Caco-2 (cell line): ENCODE data around the gene PTK7. TPM values are rescaled to one million over a fixed set of nuclear protein-coding genes. Genes with fewer than 3 reads are reported as not detected.

Experiments used
- BruUV-seq: library from RNA; stranded (reverse); fragments of 400-500 nt; replicated peaks from 2 replicates; lab custom pipeline; 2021; lab: Mats Ljungman, UMichigan
- CTCF ChIA-PET: fragments of 300-600 bp; sonication (Branson Sonifier 250); formaldehyde crosslinking; loops from one replicate; lab custom pipeline; 2022; ENCODE audit warnings: antibody characterized with exemption; lab: Charles Lee
- POLR2A ChIA-PET: fragments of 300-600 bp; sonication (Branson Sonifier 250); formaldehyde crosslinking; loops from one replicate; lab custom pipeline; 2022; ENCODE audit warnings: antibody characterized with exemption; lab: Charles Lee
- DNase-seq, 2 experiments: peaks; one replicate each; pipeline versions ENCODE4 v3.0.0 to v3.0.0-alpha.2; 2020 to 2022
- H3K27me3 ChIP-seq: replicated peaks from 2 replicates; pipeline ENCODE4 v1.6.0; 2011; ENCODE audit warnings: low read length; ENCODE audit not compliant: control insufficient read depth, insufficient read depth
- H3K36me3 ChIP-seq: 2 replicates; pipeline ENCODE4 v1.5.1; 2011; ENCODE audit warnings: low read length; ENCODE audit not compliant: control insufficient read depth, insufficient read depth
- H3K4me1 ChIP-seq: fragments of 250-450 bp; sonication (Bioruptor Pico); 2 replicates; pipeline ENCODE4 v1.5.1; 2020; ENCODE audit warnings: mild to moderate bottlenecking
- H3K4me3 ChIP-seq: 2 replicates; pipeline ENCODE4 v1.5.1; 2011; ENCODE audit warnings: low read depth, mild to moderate bottlenecking, control low read depth, low read length
- H3K9me3 ChIP-seq: fragments of 250-450 bp; sonication (Bioruptor Pico); 2 replicates; pipeline ENCODE4 v1.5.1; 2020; ENCODE audit warnings: mild to moderate bottlenecking, moderate library complexity
- H3K27ac Mint-ChIP-seq: one replicate; pipeline ENCODE4 v1.8.0; 2022; ENCODE audit warnings: mixed read lengths; ENCODE audit not compliant: unreplicated experiment
- H3K27me3 Mint-ChIP-seq: one replicate; pipeline ENCODE4 v1.8.0; 2022; ENCODE audit warnings: mixed read lengths; ENCODE audit not compliant: insufficient read depth, unreplicated experiment
- H3K36me3 Mint-ChIP-seq: one replicate; pipeline ENCODE4 v1.8.0; 2022; ENCODE audit warnings: mild to moderate bottlenecking, mixed read lengths; ENCODE audit not compliant: insufficient read depth, unreplicated experiment
- H3K4me1 Mint-ChIP-seq: one replicate; pipeline ENCODE4 v1.8.0; 2022; ENCODE audit warnings: low read depth, mixed read lengths; ENCODE audit not compliant: unreplicated experiment
- H3K4me3 Mint-ChIP-seq: one replicate; pipeline ENCODE4 v1.8.0; 2022; ENCODE audit warnings: mild to moderate bottlenecking, moderate library complexity, mixed read lengths; ENCODE audit not compliant: unreplicated experiment
- H3K9me3 Mint-ChIP-seq: one replicate; pipeline ENCODE4 v1.8.0; 2022; ENCODE audit warnings: mixed read lengths; ENCODE audit not compliant: unreplicated experiment
- CTCF ChIP-seq, 2 experiments: fragments of 200-600 bp in 1 of 2; IDR thresholded peaks; 1 replicate in 1 of 2; 2 replicates in 1 of 2; pipeline versions ENCODE4 v1.5.1 to v1.8.0; 2011 to 2022; ENCODE audit warnings: antibody characterized with exemption in 1 of 2, control low read depth in 1 of 2, inconsistent platforms in 1 of 2, low read depth in 1 of 2, low read length in 1 of 2, mild to moderate bottlenecking in 1 of 2, moderate library complexity in 1 of 2; ENCODE audit not compliant: insufficient read depth in 1 of 2, severe bottlenecking in 1 of 2, unreplicated experiment in 1 of 2
- intact Hi-C: fragments of 100-400 bp; cut with micrococcal nuclease; formaldehyde crosslinking; loops from one replicate; pipeline ENCODE4 v1.10.0; 2022; ENCODE audit not compliant: unreplicated experiment
- total RNA-seq: library from RNA; stranded (reverse); gene quantifications from 2 replicates; pipeline ENCODE4 v1.2.3, GENCODE V29; 2022

PTK7 gene
- total RNA-seq, 1 experiment from 2014 or later = 180 TPM

- no peak for TF ChIP-seq CTCF (IDR thresholded peaks at IDR 0.05; ENCODE audit: insufficient read depth in 1 of 2, low read depth in 1 of 2, low read length in 1 of 2, severe bottlenecking in 1 of 2, unreplicated experiment in 1 of 2)
- Mint-ChIP-seq H3K4me3 (no peak overlapping the region), H3K36me3 (peaks cover 62% of the 10 kb centered on the region), H3K4me1 (peaks cover 12% of the 10 kb centered on the region), H3K27ac (no peak overlapping the region), H3K27me3 (no peaks in the 10 kb centered on the region), H3K9me3 (no peaks in the 10 kb centered on the region)
- H3K4me1 ChIP-seq = peaks cover 25% of the 10 kb centered on the region; the same call in 1 of the 2 replicates
- no peak overlapping the region for H3K4me3 ChIP-seq
- peaks cover 6% of the 10 kb centered on the region for H3K36me3 ChIP-seq
- DNase-seq = peak; percentile 86 to 93
- intact Hi-C loops = loop anchor here (5.0 kb wide), 2 partner anchors 53 to 193 kb away; partner anchors contain the start of genes DNPH1 and ZNF318
- H3K9me3 ChIP-seq = no peaks in the 10 kb centered on the region
- ChIA-PET POLR2A (interaction anchor here (0.5 to 0.9 kb wide), 2 partner anchors 8 to 115 kb away, joined by 3 read pairs; partner anchors contain the start of genes CUL9, KLC4 and MRPL2), CTCF (no interaction called here)
- BruUV-seq = no TSS peak
- H3K27me3 ChIP-seq = no peaks in the 10 kb centered on the region
Observed at GRCh38 chr6:43174263-43175112, 98.4 kb downstream of the PTK7 start.

GRCh38 chr6:43175676-43176422 lies 99.7 kb downstream of the PTK7 start:
- H3K27me3 Mint-ChIP-seq = no peaks in the 10 kb centered on the region
- BruUV-seq = no TSS peak
- Histone ChIP-seq H3K4me1 (peaks cover 25% of the 10 kb centered on the region; the same call in 1 of the 2 replicates), H3K36me3 (peaks cover 6% of the 10 kb centered on the region), H3K4me3 (no peak overlapping the region), H3K9me3 (no peaks in the 10 kb centered on the region), H3K27me3 (no peaks in the 10 kb centered on the region)
- no peak overlapping the region for H3K4me3 Mint-ChIP-seq
- H3K9me3 Mint-ChIP-seq = no peaks in the 10 kb centered on the region
- peaks cover 50% of the 10 kb centered on the region for H3K36me3 Mint-ChIP-seq
- peaks cover 12% of the 10 kb centered on the region for H3K4me1 Mint-ChIP-seq
- H3K27ac Mint-ChIP-seq = no peak overlapping the region
- POLR2A ChIA-PET = interaction anchor here (0.6 kb wide), 1 partner anchor 1212 kb away, joined by 4 read pairs; the partner anchor contains the start of gene CDC5L
- intact Hi-C loops = no loop called here
- CTCF ChIA-PET = no interaction called here
- no peak for DNase-seq
- no peak for TF ChIP-seq CTCF (IDR thresholded peaks at IDR 0.05; ENCODE audit: insufficient read depth in 1 of 2, low read depth in 1 of 2, low read length in 1 of 2, severe bottlenecking in 1 of 2, unreplicated experiment in 1 of 2)

- peaks cover 6% of the 10 kb centered on the region for H3K36me3 ChIP-seq
- peaks cover 12% of the 10 kb centered on the region for H3K4me1 Mint-ChIP-seq
- no peaks in the 10 kb centered on the region for H3K27me3 Mint-ChIP-seq
- no peak for TF ChIP-seq CTCF (IDR thresholded peaks at IDR 0.05; ENCODE audit: insufficient read depth in 1 of 2, low read depth in 1 of 2, low read length in 1 of 2, severe bottlenecking in 1 of 2, unreplicated experiment in 1 of 2)
- no peak overlapping the region for H3K4me3 Mint-ChIP-seq
- H3K9me3 Mint-ChIP-seq = no peaks in the 10 kb centered on the region
- peaks cover 25% of the 10 kb centered on the region; the same call in 1 of the 2 replicates for H3K4me1 ChIP-seq
- H3K36me3 Mint-ChIP-seq = peaks cover 45% of the 10 kb centered on the region
- H3K27ac Mint-ChIP-seq = no peak overlapping the region
- H3K27me3 ChIP-seq = no peaks in the 10 kb centered on the region
- no peaks in the 10 kb centered on the region for H3K9me3 ChIP-seq
- CTCF ChIA-PET = no interaction called here
- DNase-seq = no peak
- no peak overlapping the region for H3K4me3 ChIP-seq
- intact Hi-C loops = no loop called here
- POLR2A ChIA-PET = no interaction called here
- no TSS peak for BruUV-seq
Observed at GRCh38 chr6:43176423-43176786, 100.3 kb downstream of the PTK7 start.
